Measurements from ENCODE around the gene HMBS. TPM values are rescaled to one million over a fixed set of nuclear protein-coding genes. Genes with fewer than 3 reads are reported as not detected.

Gene HMBS
- total RNA-seq, 1 donor from 2014 or later = 39.8 TPM

- H3K9me3 Mint-ChIP-seq (ENCODE audit: low read depth) = no peaks in the 10 kb centered on the region
- TF ChIP-seq CTCF (IDR thresholded peaks at IDR 0.05; ENCODE audit: unreplicated experiment) = no peak
- H3K27ac Mint-ChIP-seq = peak overlapping the region; percentile 97
- DNase-seq (ENCODE audit: low spot score, unreplicated experiment) = peak; percentile 98
- H3K27me3 Mint-ChIP-seq = no peaks in the 10 kb centered on the region
- H3K36me3 Mint-ChIP-seq (ENCODE audit: insufficient read depth) = peaks cover 25% of the 10 kb centered on the region
- H3K4me1 Mint-ChIP-seq (ENCODE audit: low read depth) = peaks cover 16% of the 10 kb centered on the region
- H3K4me3 Mint-ChIP-seq (ENCODE audit: low read depth) = peak overlapping the region; percentile 90
Observed at GRCh38 chr11:119095066-119095880, 10.6 kb downstream of the HMBS start.

- no peak for TF ChIP-seq CTCF (IDR thresholded peaks at IDR 0.05; ENCODE audit: unreplicated experiment)
- H3K9me3 Mint-ChIP-seq (ENCODE audit: low read depth) = no peaks in the 10 kb centered on the region
- peak overlapping the region; percentile 73 for H3K27ac Mint-ChIP-seq
- H3K27me3 Mint-ChIP-seq = no peaks in the 10 kb centered on the region
- no peak for DNase-seq (ENCODE audit: low spot score, unreplicated experiment)
- H3K4me1 Mint-ChIP-seq (ENCODE audit: low read depth) = peaks cover 16% of the 10 kb centered on the region
- peaks cover 20% of the 10 kb centered on the region for H3K36me3 Mint-ChIP-seq (ENCODE audit: insufficient read depth)
- peak overlapping the region; percentile 78 for H3K4me3 Mint-ChIP-seq (ENCODE audit: low read depth)
Observed at GRCh38 chr11:119099711-119100110, 15.0 kb downstream of the HMBS start.

- Mint-ChIP-seq H3K4me3 (ENCODE audit: low read depth) (peak overlapping the region; percentile 78), H3K36me3 (ENCODE audit: insufficient read depth) (peaks cover 20% of the 10 kb centered on the region), H3K27ac (peak overlapping the region; percentile 99), H3K27me3 (no peaks in the 10 kb centered on the region), H3K4me1 (ENCODE audit: low read depth) (peaks cover 16% of the 10 kb centered on the region), H3K9me3 (ENCODE audit: low read depth) (no peaks in the 10 kb centered on the region)
- DNase-seq (ENCODE audit: low spot score, unreplicated experiment) = no peak
- TF ChIP-seq CTCF (IDR thresholded peaks at IDR 0.05; ENCODE audit: unreplicated experiment) = peak; percentile 17
Observed at GRCh38 chr11:119100246-119100970, 15.7 kb downstream of the HMBS start.

- Mint-ChIP-seq H3K36me3 (ENCODE audit: insufficient read depth) (peaks cover 18% of the 10 kb centered on the region), H3K4me3 (ENCODE audit: low read depth) (peak overlapping the region; percentile 78), H3K4me1 (ENCODE audit: low read depth) (peaks cover 16% of the 10 kb centered on the region), H3K27ac (peak overlapping the region; percentile 99), H3K9me3 (ENCODE audit: low read depth) (no peaks in the 10 kb centered on the region), H3K27me3 (no peaks in the 10 kb centered on the region)
- peak; percentile 37 for TF ChIP-seq CTCF (IDR thresholded peaks at IDR 0.05; ENCODE audit: unreplicated experiment)
- DNase-seq (ENCODE audit: low spot score, unreplicated experiment) = peak; percentile 54
Observed at GRCh38 chr11:119100994-119101758, 16.5 kb downstream of the HMBS start.

All from progenitor cell of endocrine pancreas (in vitro differentiated cells).